OCI-LY1 (cell line): ENCODE results near the gene N4BP3.

Source experiments
- CTCF ChIP-seq: fragments of 200-600 bp; sonication (generic), shearing (Covaris generic); IDR thresholded peaks from 2 replicates; pipeline ENCODE4 v1.5.1; 2017; ENCODE audit warnings: mild to moderate bottlenecking, antibody characterized with exemption, low read length, moderate library complexity, mixed read lengths
- EZH2 ChIP-seq: fragments of 200-600 bp; sonication (generic), shearing (Covaris generic); IDR thresholded peaks from 2 replicates; pipeline ENCODE4 v1.8.0; 2017; ENCODE audit warnings: borderline replicate concordance, mixed run types, mild to moderate bottlenecking, antibody characterized with exemption, low read length, moderate library complexity, mixed read lengths

GRCh38 chr5:178152491-178153444 is 39.4 kb downstream of the N4BP3 start:
- TF ChIP-seq CTCF = no peak
- no peak for TF ChIP-seq EZH2
